ENCODE data around the gene ATG4C. TPM values are rescaled to one million over a fixed set of nuclear protein-coding genes. Genes with fewer than 3 reads are reported as not detected.
A peak's percentile ranks its signal among the peaks of the same experiment; 100 is the strongest.
"Not testable (repeated sequence)": the region's sequence is repeated elsewhere in the genome, so short reads cannot be mapped to it uniquely, and the experiment has no call there.

ATG4C gene, protein sequence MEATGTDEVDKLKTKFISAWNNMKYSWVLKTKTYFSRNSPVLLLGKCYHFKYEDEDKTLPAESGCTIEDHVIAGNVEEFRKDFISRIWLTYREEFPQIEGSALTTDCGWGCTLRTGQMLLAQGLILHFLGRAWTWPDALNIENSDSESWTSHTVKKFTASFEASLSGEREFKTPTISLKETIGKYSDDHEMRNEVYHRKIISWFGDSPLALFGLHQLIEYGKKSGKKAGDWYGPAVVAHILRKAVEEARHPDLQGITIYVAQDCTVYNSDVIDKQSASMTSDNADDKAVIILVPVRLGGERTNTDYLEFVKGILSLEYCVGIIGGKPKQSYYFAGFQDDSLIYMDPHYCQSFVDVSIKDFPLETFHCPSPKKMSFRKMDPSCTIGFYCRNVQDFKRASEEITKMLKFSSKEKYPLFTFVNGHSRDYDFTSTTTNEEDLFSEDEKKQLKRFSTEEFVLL
- total RNA-seq (1 to 10 TPM; 4.2 to 4.6 TPM), total RNA-seq (1.4 to 27.9 (median 15.4) reads per million in 172 experiments)
- 7.1 TPM for polyA plus RNA-seq (2013, experiment 1 of 2)
- polyA plus RNA-seq (2013, experiment 2 of 2): 9.2 TPM

DNA sequence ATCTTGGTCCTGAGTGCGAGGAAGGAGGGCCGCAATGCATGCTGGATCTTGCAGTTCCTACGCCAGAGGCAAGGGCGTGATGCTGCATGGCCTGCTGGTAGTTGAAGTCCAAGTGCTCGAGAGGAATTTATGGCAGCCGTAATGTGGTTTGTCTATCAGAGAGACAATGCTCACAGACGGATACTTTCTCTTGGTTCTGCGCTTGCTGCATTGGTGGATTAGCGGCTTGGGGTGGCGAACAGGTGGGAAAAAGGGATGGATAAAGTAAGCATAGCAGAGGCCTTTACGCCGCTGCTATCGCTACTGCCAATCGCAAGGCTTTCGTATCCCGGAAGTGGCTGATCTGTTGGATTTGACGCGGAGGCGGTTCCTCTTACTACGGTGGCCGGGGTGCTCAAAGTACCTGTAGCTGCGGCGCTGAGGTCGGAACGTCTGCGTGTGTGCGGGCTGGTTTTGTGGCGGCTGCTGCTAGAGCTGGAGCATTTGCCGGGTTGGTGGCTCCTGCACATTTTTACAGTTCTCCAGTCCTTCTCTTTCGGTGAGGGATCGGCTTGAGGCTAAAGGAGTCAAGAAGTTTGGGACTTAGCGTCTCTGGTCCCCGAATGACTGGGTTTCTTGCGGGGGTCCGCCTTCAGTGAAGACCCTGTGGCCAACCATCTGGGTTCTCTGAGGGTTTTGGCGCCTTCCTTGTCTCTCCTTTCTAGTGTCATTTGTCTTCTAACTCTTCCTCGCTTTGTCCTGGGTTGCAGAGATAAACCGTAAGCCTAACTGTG lies at the start of gene ATG4C:
ATG4C (plus strand) TSS at position 397 of the 773 bp plus-strand sequence. CDS start 19,655 bp downstream, outside the sequence.
- no peaks in the 10 kb centered on the region for H3K36me3 Mint-ChIP-seq (ENCODE audit: low read depth)
- peaks cover 4% of the 10 kb centered on the region for H3K27me3 Mint-ChIP-seq
- H3K4me3 Mint-ChIP-seq: no peak within 1 kb of the TSS
- H3K9me3 Mint-ChIP-seq: no peaks in the 10 kb centered on the region
- ATAC-seq (ENCODE audit: poor library complexity) (peak; percentile 96), DNase-seq (peak; percentile 83 to 97 (median 88))
- Histone ChIP-seq H3K27ac (ENCODE audit: low read depth in 1 of 2, low read length in 2 of 2) (peak within 1 kb of the TSS; percentile 85 to 88), H3K36me3 (ENCODE audit: insufficient read depth, low read length) (no peaks in the 10 kb centered on the region), H3K9me3 (ENCODE audit: control insufficient read depth in 1 of 2, insufficient read depth in 1 of 2, low read length in 2 of 2) (no peaks in the 10 kb centered on the region), H3K4me1 (ENCODE audit: insufficient read depth, low read length) (peaks cover 10% of the 10 kb centered on the region), H3K4me3 (ENCODE audit: low read length) (peak within 1 kb of the TSS; percentile 63), H3K27me3 (ENCODE audit: control insufficient read depth in 1 of 2, insufficient read depth in 2 of 2, low read length in 2 of 2) (no peaks in the 10 kb centered on the region)
- ChIA-PET CTCF (no interaction called here), POLR2A (interaction anchor here (0.9 to 2.5 kb wide), 4 partner anchors 11 to 809 kb away, joined by 3 to 29 read pairs (median 3); partner anchors contain the start of genes PGM1 and USP1)
- no peak within 1 kb of the TSS for H3K27ac Mint-ChIP-seq
- TF ChIP-seq, protein P1, sequence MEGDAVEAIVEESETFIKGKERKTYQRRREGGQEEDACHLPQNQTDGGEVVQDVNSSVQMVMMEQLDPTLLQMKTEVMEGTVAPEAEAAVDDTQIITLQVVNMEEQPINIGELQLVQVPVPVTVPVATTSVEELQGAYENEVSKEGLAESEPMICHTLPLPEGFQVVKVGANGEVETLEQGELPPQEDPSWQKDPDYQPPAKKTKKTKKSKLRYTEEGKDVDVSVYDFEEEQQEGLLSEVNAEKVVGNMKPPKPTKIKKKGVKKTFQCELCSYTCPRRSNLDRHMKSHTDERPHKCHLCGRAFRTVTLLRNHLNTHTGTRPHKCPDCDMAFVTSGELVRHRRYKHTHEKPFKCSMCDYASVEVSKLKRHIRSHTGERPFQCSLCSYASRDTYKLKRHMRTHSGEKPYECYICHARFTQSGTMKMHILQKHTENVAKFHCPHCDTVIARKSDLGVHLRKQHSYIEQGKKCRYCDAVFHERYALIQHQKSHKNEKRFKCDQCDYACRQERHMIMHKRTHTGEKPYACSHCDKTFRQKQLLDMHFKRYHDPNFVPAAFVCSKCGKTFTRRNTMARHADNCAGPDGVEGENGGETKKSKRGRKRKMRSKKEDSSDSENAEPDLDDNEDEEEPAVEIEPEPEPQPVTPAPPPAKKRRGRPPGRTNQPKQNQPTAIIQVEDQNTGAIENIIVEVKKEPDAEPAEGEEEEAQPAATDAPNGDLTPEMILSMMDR (IDR thresholded peaks at IDR 0.05): no peak
- intact Hi-C loops (cut with DNase I, micrococcal nuclease): loop anchor here (1.0 to 10.0 kb wide), 3 partner anchors 348 to 1729 kb away; partner anchors contain the start of gene TM2D1 (in 1 of the 2)
- peaks cover 14% of the 10 kb centered on the region for H3K4me1 Mint-ChIP-seq (ENCODE audit: low read depth)

DNA sequence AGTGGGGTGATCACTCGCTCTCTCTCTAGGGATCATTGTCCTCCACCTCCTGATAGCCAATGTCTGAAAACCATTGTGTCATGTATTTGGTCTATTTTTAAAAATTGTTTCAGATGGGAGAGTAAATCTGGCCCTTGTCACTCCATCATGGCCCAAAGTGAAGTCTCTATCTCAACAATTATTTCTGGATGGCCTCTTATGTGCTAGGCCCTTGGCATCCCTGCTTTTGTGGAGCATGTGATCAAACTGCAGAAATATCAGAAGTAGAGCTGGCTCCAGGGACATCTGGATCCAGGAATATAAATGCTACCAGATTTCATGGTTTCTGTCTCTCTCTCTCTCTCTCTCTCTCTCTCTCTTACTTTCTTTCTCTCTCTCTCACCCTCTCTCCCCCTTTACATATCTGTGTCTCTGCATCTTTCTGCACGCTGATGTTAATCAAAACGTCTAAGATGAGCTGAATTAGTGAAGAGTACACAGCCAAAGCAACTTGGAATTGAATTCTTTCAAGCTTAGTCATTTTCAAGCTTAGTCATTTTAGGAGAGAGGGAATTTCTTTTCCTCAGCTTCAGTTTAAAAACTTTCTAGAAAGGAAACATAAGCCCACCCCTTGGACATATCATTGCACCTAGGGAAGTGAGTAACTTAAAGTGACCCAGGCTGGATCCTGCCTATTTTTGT lies 48.3 kb upstream of the ATG4C start:
- peaks cover 7% of the 10 kb centered on the region for H3K27me3 Mint-ChIP-seq
- no peak overlapping the region for H3K27ac Mint-ChIP-seq
- Histone ChIP-seq H3K27me3 (ENCODE audit: control insufficient read depth in 1 of 2, insufficient read depth in 2 of 2, low read length in 2 of 2) (no peaks in the 10 kb centered on the region), H3K36me3 (ENCODE audit: insufficient read depth, low read length) (no peaks in the 10 kb centered on the region), H3K9me3 (ENCODE audit: control insufficient read depth in 1 of 2, insufficient read depth in 1 of 2, low read length in 2 of 2) (no peaks in the 10 kb centered on the region), H3K4me3 (ENCODE audit: low read length) (no peak overlapping the region), H3K4me1 (ENCODE audit: insufficient read depth, low read length) (no peaks in the 10 kb centered on the region), H3K27ac (ENCODE audit: low read depth in 1 of 2, low read length in 2 of 2) (no peak overlapping the region)
- TF ChIP-seq, protein P1 (IDR thresholded peaks at IDR 0.05): no peak
- no peaks in the 10 kb centered on the region for H3K36me3 Mint-ChIP-seq (ENCODE audit: low read depth)
- ChIA-PET CTCF (interaction anchor here (0.7 to 1.0 kb wide), 2 partner anchors 13 to 71 kb away, joined by 3 to 4 read pairs; no protein-coding TSS in a partner anchor), POLR2A (no interaction called here)
- intact Hi-C loops (cut with DNase I, micrococcal nuclease): no loop called here
- ATAC-seq (ENCODE audit: poor library complexity) (no peak), DNase-seq (no peak)
- no peaks in the 10 kb centered on the region for H3K9me3 Mint-ChIP-seq
- no peaks in the 10 kb centered on the region for H3K4me1 Mint-ChIP-seq (ENCODE audit: low read depth)
- H3K4me3 Mint-ChIP-seq: no peak overlapping the region

DNA sequence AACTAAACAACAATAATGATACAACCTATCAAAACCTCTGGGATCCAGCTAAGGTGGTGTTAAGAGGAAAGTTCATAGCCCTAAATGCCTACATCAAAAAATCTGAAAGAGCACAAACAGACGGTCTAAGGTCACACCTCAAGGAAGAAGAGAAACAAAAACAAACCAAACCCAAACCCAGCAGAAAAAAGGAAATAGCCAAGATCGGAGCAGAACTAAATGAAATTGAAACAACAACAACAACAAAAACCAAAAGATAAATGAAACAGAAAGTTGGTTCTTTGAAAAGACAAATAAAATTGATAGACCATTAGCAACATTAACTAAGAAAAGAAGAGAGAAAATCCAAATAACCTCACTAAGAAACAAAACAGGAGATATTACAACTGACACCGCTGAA lies 43.2 kb upstream of the ATG4C start:
- H3K4me1 ChIP-seq (ENCODE audit: insufficient read depth, low read length); H3K4me1 Mint-ChIP-seq (ENCODE audit: low read depth); POLR2A ChIA-PET; H3K9me3 Mint-ChIP-seq; H3K27ac ChIP-seq (ENCODE audit: low read depth in 1 of 2, low read length in 2 of 2); H3K36me3 ChIP-seq (ENCODE audit: insufficient read depth, low read length); H3K4me3 Mint-ChIP-seq; H3K4me3 ChIP-seq (ENCODE audit: low read length); H3K27ac Mint-ChIP-seq; DNase-seq; H3K36me3 Mint-ChIP-seq (ENCODE audit: low read depth); H3K27me3 Mint-ChIP-seq; H3K9me3 ChIP-seq (ENCODE audit: control insufficient read depth in 1 of 2, insufficient read depth in 1 of 2, low read length in 2 of 2); ATAC-seq (ENCODE audit: poor library complexity); CTCF ChIA-PET; H3K27me3 ChIP-seq (ENCODE audit: control insufficient read depth in 1 of 2, insufficient read depth in 2 of 2, low read length in 2 of 2); intact Hi-C loops (cut with DNase I, micrococcal nuclease): not testable (repeated sequence)

All from CD4-positive, alpha-beta T cell (primary cell).